Diencephalon (tissue), 1 donor: Measurements from ENCODE around the gene LASP1. TPM values are rescaled to one million over a fixed set of nuclear protein-coding genes. Genes with fewer than 3 reads are reported as not detected.

Source experiments
- small RNA-seq: library from RNA; depleted of rRNA; stranded (forward); fragments of <200 nt; gene quantifications from one replicate; pipeline ENCODE3, GENCODE V24; 2014
- total RNA-seq: library from RNA; depleted of rRNA; stranded (reverse); fragments of >200 nt; gene quantifications from one replicate; pipeline ENCODE4 v1.2.3, GENCODE V29; 2014

Gene LASP1
- 80.7 TPM for total RNA-seq

GRCh38 chr17:38869526-38870258 lies at the start of gene LASP1:
TSS of gene LASP1 (plus strand) at chr17:38870058. CDS start at chr17:38870190, 132 bp downstream.

DNA sequence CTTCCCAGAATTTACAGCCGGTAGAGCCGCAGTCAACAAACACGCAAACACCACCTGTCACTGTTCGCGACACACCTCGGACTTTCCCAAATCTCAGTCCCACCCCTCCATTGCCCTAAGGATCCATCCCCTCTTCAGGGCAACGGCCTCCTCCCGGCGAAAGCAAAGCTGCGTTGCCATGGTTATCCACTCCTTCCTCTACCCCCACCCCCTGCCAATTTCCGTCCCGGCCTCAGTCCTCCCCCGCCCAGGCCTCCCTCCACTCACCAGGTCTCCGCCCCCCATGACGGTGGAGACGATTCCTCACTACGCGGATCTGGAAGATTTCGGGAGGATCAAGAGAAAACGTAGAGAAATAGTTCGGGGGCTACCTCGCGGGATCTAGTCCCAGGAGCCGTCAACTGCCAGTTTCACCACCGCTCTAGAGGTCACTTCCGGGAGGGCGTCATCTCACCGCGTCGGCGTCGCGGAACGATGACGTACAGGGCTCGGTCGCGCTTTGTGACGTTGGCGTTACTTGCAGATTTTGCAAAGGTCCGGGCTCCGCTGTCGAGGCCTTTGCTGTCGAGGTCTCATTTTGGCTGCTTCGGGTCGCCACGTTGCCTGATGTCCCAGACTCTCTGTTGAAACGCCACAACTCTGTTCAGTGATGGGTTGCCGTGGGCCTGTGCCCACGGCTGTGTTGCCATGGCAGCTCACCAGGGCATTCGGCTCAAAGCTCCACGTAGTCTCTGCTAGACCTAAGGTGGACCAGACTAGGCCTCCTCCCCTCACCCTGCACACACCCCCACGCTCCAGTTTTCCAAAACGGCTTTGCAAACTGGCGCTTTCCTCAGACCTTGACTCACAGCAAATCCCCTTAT lies 44.7 kb upstream of the LASP1 start, which contains the start of gene CWC25:
Gene CWC25 (minus strand): TSS at position 423 of the 863 bp plus-strand sequence. CDS start 138 bp downstream, at position 285.

GRCh38 chr17:38853292-38854219 lies 16.3 kb upstream of the LASP1 start, which contains the start of gene RPL23:
TSS of gene RPL23 (minus strand) at chr17:38853721. CDS start at chr17:38853710, 11 bp downstream.

GRCh38 chr17:38925263-38925995 lies 55.6 kb downstream of the LASP1 start, which contains the start of gene LASP1NB:
TSS of gene LASP1NB (plus strand) at chr17:38925614.

GRCh38 chr17:38967290-38967738 lies 97.5 kb downstream of the LASP1 start, which contains the start of gene FBXO47:
TSS of gene FBXO47 (minus strand) at chr17:38967403. CDS start at chr17:38963025, 4,378 bp downstream.

Small RNAs within 50 kb of the gene (small RNA-seq; reads per million reads assigned to genes)
- gene MIR4727 (not detected), gene MIR6779 (not detected), gene SNORA21 (not detected), gene SNORA21B (not detected)

Other genes starting within 250 kb of the LASP1 start
- 0.92 TPM for gene EPOP, start 195.1 kb upstream of the LASP1 start, total RNA-seq
- gene MLLT6, start 164.8 kb upstream of the LASP1 start, total RNA-seq, result 27.2 TPM
- 3.0 TPM for gene CISD3, start 139.7 kb upstream of the LASP1 start, total RNA-seq
- gene PCGF2, start 121.7 kb upstream of the LASP1 start, total RNA-seq, result 7.2 TPM
- gene PSMB3, start 117.3 kb upstream of the LASP1 start, total RNA-seq, result 160 TPM
- 234 TPM for gene PIP4K2B, start 70.5 kb upstream of the LASP1 start, total RNA-seq
- 10.6 TPM for gene CWC25, start 44.7 kb upstream of the LASP1 start, total RNA-seq
- gene RPL23, start 16.3 kb upstream of the LASP1 start, total RNA-seq, result 1,193 TPM
- not detected for gene FBXO47, start 97.3 kb downstream of the LASP1 start, total RNA-seq